ENCODE measurements around the gene IL5.

GRCh38 chr5:132498686-132499271 lies 44.5 kb downstream of the IL5 start:
- no peak for TF ChIP-seq CTCF (IDR thresholded peaks at IDR 0.05)
- no peak for TF ChIP-seq EZH2 (IDR thresholded peaks at IDR 0.05; ENCODE audit: borderline replicate concordance, insufficient read depth, low read depth, low read length, poor library complexity, severe bottlenecking)

Data from B cell (primary cell).